Measurements from ENCODE around the gene PIWIL4.

DNA sequence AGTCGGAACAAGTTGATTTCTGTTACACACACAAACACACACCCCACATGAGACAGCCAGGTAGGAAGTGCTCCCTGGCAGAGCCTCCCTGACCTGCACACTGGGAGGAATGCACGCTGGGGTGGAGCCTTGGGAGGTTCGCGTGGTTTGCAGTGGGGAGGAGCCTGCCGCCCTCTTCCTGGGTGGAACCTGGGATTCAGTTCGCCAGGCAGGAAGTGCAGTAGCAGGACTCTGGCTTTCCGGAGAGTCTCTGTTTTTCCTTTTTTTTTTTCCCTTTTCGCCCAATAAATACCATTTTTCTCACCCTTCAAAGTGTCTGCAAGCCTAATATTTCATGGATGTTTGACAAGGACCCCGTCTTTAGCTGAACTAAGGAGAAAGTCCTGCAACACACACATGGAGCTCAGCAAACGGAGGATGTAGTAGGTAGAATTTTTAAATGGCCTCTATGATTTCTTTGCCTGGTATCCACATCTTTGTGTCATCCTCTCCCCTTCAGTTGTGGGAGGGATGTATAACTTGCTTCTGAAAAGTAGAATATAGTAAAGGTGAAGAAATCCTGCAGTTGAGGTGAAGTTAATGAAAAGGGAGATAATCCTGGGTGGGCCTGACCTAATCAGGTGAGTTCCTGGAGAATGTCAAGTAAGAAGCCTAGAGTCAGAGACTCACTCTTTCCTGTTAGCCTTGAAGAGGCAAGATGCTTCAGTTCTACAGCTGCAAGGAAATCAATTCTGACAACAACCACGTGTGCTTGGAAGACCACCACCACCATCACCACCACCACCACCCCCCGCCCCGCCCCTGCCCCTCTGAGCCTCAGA lies 72.9 kb downstream of the PIWIL4 start:
- TF ChIP-seq, protein P1, sequence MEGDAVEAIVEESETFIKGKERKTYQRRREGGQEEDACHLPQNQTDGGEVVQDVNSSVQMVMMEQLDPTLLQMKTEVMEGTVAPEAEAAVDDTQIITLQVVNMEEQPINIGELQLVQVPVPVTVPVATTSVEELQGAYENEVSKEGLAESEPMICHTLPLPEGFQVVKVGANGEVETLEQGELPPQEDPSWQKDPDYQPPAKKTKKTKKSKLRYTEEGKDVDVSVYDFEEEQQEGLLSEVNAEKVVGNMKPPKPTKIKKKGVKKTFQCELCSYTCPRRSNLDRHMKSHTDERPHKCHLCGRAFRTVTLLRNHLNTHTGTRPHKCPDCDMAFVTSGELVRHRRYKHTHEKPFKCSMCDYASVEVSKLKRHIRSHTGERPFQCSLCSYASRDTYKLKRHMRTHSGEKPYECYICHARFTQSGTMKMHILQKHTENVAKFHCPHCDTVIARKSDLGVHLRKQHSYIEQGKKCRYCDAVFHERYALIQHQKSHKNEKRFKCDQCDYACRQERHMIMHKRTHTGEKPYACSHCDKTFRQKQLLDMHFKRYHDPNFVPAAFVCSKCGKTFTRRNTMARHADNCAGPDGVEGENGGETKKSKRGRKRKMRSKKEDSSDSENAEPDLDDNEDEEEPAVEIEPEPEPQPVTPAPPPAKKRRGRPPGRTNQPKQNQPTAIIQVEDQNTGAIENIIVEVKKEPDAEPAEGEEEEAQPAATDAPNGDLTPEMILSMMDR (IDR thresholded peaks at IDR 0.05; ENCODE audit: low read length), result no peak
- TF ChIP-seq EZH2phosphoT487 (IDR thresholded peaks at IDR 0.05; ENCODE audit: low read length), result no peak

All from MM.1S (cell line).